ENCODE results near the gene LANCL2. TPM values are rescaled to one million over a fixed set of nuclear protein-coding genes. Genes with fewer than 3 reads are reported as not detected.
A peak's percentile ranks its signal among the peaks of the same experiment; 100 is the strongest.

The LANCL2 gene
- total RNA-seq, 1 experiment from 2014 or later: 26.4 TPM

DNA sequence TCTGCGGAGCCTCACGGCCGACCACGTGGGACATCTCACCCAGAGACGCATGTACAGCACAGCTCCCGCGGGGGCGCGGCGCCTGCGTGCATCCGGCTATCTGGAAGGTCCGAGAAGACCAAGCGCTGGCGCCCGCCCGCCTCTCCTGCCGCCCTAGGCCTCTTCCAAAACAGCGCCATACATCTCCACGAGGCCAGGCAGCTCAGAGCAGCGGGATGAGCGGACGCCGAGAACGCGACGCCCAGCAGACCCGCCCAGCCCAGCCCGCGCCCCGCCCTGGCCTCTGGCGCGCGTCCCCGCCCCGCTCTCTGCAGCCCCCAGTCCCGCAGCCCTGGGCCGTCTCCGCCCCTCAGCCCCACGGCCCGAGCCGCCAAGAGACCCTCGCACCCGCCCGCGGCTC lies 20.3 kb upstream of the LANCL2 start:
- H3K27ac Mint-ChIP-seq: no peak overlapping the region
- peaks cover 7 to 8% of the 10 kb centered on the region in 2 experiments; a peak in 3 of 4 replicates for H3K4me1 Mint-ChIP-seq

More for the DNA sequence above, 20.3 kb upstream of the LANCL2 start:
- Histone ChIP-seq H3K18ac (ENCODE audit: insufficient read length, low read depth, low read length) (no peak overlapping the region), H3K79me2 (ENCODE audit: insufficient read depth, low read length) (no peaks in the 10 kb centered on the region), H4K5ac (ENCODE audit: insufficient read length, low read depth, low read length) (no peak overlapping the region), H3K27ac (ENCODE audit: insufficient read length, low read depth, low read length) (no peak overlapping the region), H4K91ac (ENCODE audit: insufficient read length, low read depth, low read length) (no peak overlapping the region), H3K9ac (ENCODE audit: extremely low read depth, insufficient read length, low read length) (no peak overlapping the region), H3K4me2 (ENCODE audit: insufficient read depth, insufficient read length, low read length) (no peak overlapping the region), H3K27me3 (ENCODE audit: insufficient read depth, low read length) (no peaks in the 10 kb centered on the region), H3K4ac (ENCODE audit: low read depth, low read length) (no peak overlapping the region), H2BK12ac (ENCODE audit: insufficient read length, low read depth, low read length) (no peak overlapping the region), H3T11ph (ENCODE audit: low read length) (no peak overlapping the region), H3K9me3 (ENCODE audit: control insufficient read depth, low read depth, low read length) (no peaks in the 10 kb centered on the region), H3K14ac (ENCODE audit: insufficient read depth, low read length) (no peak overlapping the region), H2BK15ac (ENCODE audit: low read depth, low read length) (no peak overlapping the region), H2BK20ac (ENCODE audit: low read depth, low read length, poor library complexity, severe bottlenecking) (no peak overlapping the region), H4K8ac (replicated peaks; ENCODE audit: insufficient read length, low read depth, low read length) (no peak overlapping the region), H3K4me1 (ENCODE audit: insufficient read depth, low read length) (no peaks in the 10 kb centered on the region; the same call in 1 of the 2 replicates), H2AK5ac (ENCODE audit: insufficient read length, low read length) (no peak overlapping the region), H4K20me1 (ENCODE audit: control insufficient read depth, insufficient read depth, insufficient read length) (no peaks in the 10 kb centered on the region), H2BK120ac (ENCODE audit: low read depth, low read length, poor library complexity, severe bottlenecking) (no peak overlapping the region), H3K23me2 (ENCODE audit: insufficient read length, low read depth, low read length, poor library complexity, severe bottlenecking) (no peaks in the 10 kb centered on the region), H3K79me1 (ENCODE audit: insufficient read depth, low read depth, low read length, poor library complexity, severe bottlenecking) (no peaks in the 10 kb centered on the region), H2AFZ (ENCODE audit: low read length) (no peak overlapping the region), H3K23ac (ENCODE audit: insufficient read length, low read depth, low read length) (no peak overlapping the region), H3K56ac (ENCODE audit: insufficient read length, low read depth, low read length) (no peak overlapping the region), H2BK5ac (ENCODE audit: insufficient read length, low read length) (no peak overlapping the region)
- H3K27me3 Mint-ChIP-seq (ENCODE audit: low read depth): no peaks in the 10 kb centered on the region; the same call in 1 of the 2 replicates
- no peak for TF ChIP-seq CTCF (conservative IDR thresholded peaks at IDR 0.05)
- no peaks in the 10 kb centered on the region for H3K36me3 Mint-ChIP-seq (ENCODE audit: insufficient read depth in 1 of 3, low read depth in 3 of 3)
- DNase-seq: peak; percentile 54
- WGBS (ENCODE audit: extremely low coverage, insufficient read length, low lambda C conversion rate): no CpG with 5 or more reads among the region's 46 CpGs
- no peak overlapping the region for H3K4me3 Mint-ChIP-seq
- H3K9me3 Mint-ChIP-seq: peaks cover 0 to 3% of the 10 kb centered on the region in 2 experiments; a peak in 1 of 5 replicates

All from H9 (cell line).